A673 (cell line): Measurements from ENCODE around the gene CCDC32. TPM values are rescaled to one million over a fixed set of nuclear protein-coding genes. Genes with fewer than 3 reads are reported as not detected.

Source experiments
- BruUV-seq: library from RNA; stranded (reverse); fragments of 400-500 nt; replicated peaks from 2 replicates; lab custom pipeline; 2021; lab: Mats Ljungman, UMichigan
- CTCF ChIA-PET: fragments of 300-600 bp; sonication (Branson Sonifier 250); formaldehyde crosslinking; loops from one replicate; lab custom pipeline; 2022; ENCODE audit warnings: antibody characterized with exemption; lab: Charles Lee
- POLR2A ChIA-PET: fragments of 300-600 bp; sonication (Branson Sonifier 250); formaldehyde crosslinking; loops from one replicate; lab custom pipeline; 2022; ENCODE audit warnings: antibody characterized with exemption; ENCODE audit not compliant: low non-redundant PET; lab: Charles Lee
- DNase-seq: peaks from one replicate; pipeline ENCODE4 v3.0.0-alpha.2; 2015; ENCODE audit warnings: low spot score
- H3K27ac ChIP-seq: fragments of 200-600 bp; sonication (generic); 2 replicates; pipeline ENCODE4 v1.5.1; 2016; ENCODE audit warnings: mixed run types, low read depth, mild to moderate bottlenecking, mixed read lengths, antibody characterized with exemption, low read length; ENCODE audit not compliant: poor library complexity, severe bottlenecking
- H3K27me3 ChIP-seq: fragments of 200-600 bp; sonication (generic); replicated peaks from 2 replicates; pipeline ENCODE4 v1.6.1; 2017; ENCODE audit warnings: mixed run types, low read depth, mild to moderate bottlenecking, mixed read lengths, antibody characterized with exemption, low read length; ENCODE audit not compliant: insufficient read depth, poor library complexity
- H3K36me3 ChIP-seq: fragments of 200-600 bp; sonication (generic); 2 replicates; pipeline ENCODE4 v1.6.1; 2016; ENCODE audit warnings: mixed run types, mild to moderate bottlenecking, mixed read lengths, antibody characterized with exemption, low read length; ENCODE audit not compliant: insufficient read depth, poor library complexity, severe bottlenecking
- H3K4me1 ChIP-seq: fragments of 200-600 bp; sonication (generic); 2 replicates; pipeline ENCODE4 v1.6.1; 2017; ENCODE audit warnings: mixed run types, mild to moderate bottlenecking, mixed read lengths, antibody characterized with exemption, low read length; ENCODE audit not compliant: insufficient read depth, poor library complexity, severe bottlenecking
- H3K4me3 ChIP-seq: fragments of 200-600 bp; sonication (generic); 2 replicates; pipeline ENCODE4 v1.5.1; 2016; ENCODE audit warnings: low read depth, mixed run types, mild to moderate bottlenecking, mixed read lengths, low read length; ENCODE audit not compliant: poor library complexity, severe bottlenecking
- H3K9me3 ChIP-seq: fragments of 200-600 bp; sonication (generic); 2 replicates; pipeline ENCODE4 v1.6.1; 2016; ENCODE audit warnings: mixed run types, low read depth, mild to moderate bottlenecking, mixed read lengths, antibody characterized with exemption, low read length; ENCODE audit not compliant: poor library complexity, severe bottlenecking
- CTCF ChIP-seq: fragments of 300-800, 200-600 bp; sonication (generic); conservative IDR thresholded peaks from 2 replicates; pipeline ENCODE4 v1.5.1; 2017; ENCODE audit warnings: low read depth, mild to moderate bottlenecking, antibody characterized with exemption, low read length, moderate library complexity, mixed read lengths
- EZH2 ChIP-seq: fragments of 200-600 bp; sonication (generic); IDR thresholded peaks from 2 replicates; pipeline ENCODE4 v1.6.1; 2017; ENCODE audit warnings: borderline replicate concordance, low read depth, mild to moderate bottlenecking, mixed read lengths, antibody characterized with exemption, low read length; ENCODE audit not compliant: poor library complexity, severe bottlenecking
- intact Hi-C: fragments of 100-400 bp; cut with micrococcal nuclease; formaldehyde crosslinking; loops from one replicate; pipeline ENCODE4 v1.10.0; 2022; ENCODE audit not compliant: unreplicated experiment
- total RNA-seq: library from RNA; stranded (reverse); gene quantifications from 2 replicates; pipeline ENCODE4 v1.2.3, GENCODE V29; 2021

The CCDC32 gene
- total RNA-seq, 1 experiment from 2014 or later = 10.4 TPM

- H3K36me3 ChIP-seq = no peaks in the 10 kb centered on the region
- POLR2A ChIA-PET = interaction anchor here (0.6 kb wide), 1 partner anchor 592 kb away, joined by 3 read pairs; no protein-coding TSS in a partner anchor
- H3K4me3 ChIP-seq = peak overlapping the region; percentile 68
- intact Hi-C loops = no loop called here
- no peaks in the 10 kb centered on the region for H3K9me3 ChIP-seq
- CTCF ChIA-PET = no interaction called here
- DNase-seq = peak; percentile 77
- no TSS peak for BruUV-seq
- H3K27me3 ChIP-seq = no peaks in the 10 kb centered on the region
- TF ChIP-seq EZH2 (no peak), CTCF (no peak)
- no peaks in the 10 kb centered on the region for H3K4me1 ChIP-seq
- H3K27ac ChIP-seq = peak overlapping the region; percentile 97
Measured at GRCh38 chr15:40594429-40594836, 29.6 kb upstream of the CCDC32 start.

GRCh38 chr15:40593588-40594428 lies 29.0 kb upstream of the CCDC32 start, which contains the start of gene KNL1:
KNL1 (plus strand) TSS chr15:40594249; CDS start chr15:40602932, 8,683 bp downstream.
- POLR2A ChIA-PET = no interaction called here
- Histone ChIP-seq H3K27ac (peak within 1 kb of the TSS; percentile 97), H3K4me3 (peak within 1 kb of the TSS; percentile 68), H3K9me3 (no peaks in the 10 kb centered on the region), H3K4me1 (no peaks in the 10 kb centered on the region), H3K27me3 (no peaks in the 10 kb centered on the region), H3K36me3 (no peaks in the 10 kb centered on the region)
- no TSS peak for BruUV-seq
- DNase-seq = peak; percentile 95
- TF ChIP-seq CTCF = no peak
- intact Hi-C loops = loop anchor here (1.0 kb wide), 1 partner anchor 100 kb away; no protein-coding TSS in a partner anchor
- CTCF ChIA-PET = no interaction called here

- Histone ChIP-seq H3K36me3 (no peaks in the 10 kb centered on the region), H3K27me3 (no peaks in the 10 kb centered on the region), H3K4me3 (no peak overlapping the region), H3K9me3 (no peaks in the 10 kb centered on the region), H3K4me1 (no peaks in the 10 kb centered on the region), H3K27ac (no peak overlapping the region)
- ChIA-PET POLR2A (no interaction called here), CTCF (no interaction called here)
- no peak for DNase-seq
- no peak for TF ChIP-seq EZH2
- TF ChIP-seq CTCF = no peak
- intact Hi-C loops = loop anchor here (1.0 kb wide), 1 partner anchor 101 kb away; no protein-coding TSS in a partner anchor
- no TSS peak for BruUV-seq
Measured at GRCh38 chr15:40593165-40593564, 28.3 kb upstream of the CCDC32 start.
